HG02884 (cell line): ENCODE data around the gene PPP1R36.
"Not testable (repeated sequence)": the region's sequence is repeated elsewhere in the genome, so short reads cannot be mapped to it uniquely, and the experiment has no call there.

Experiments used
- ATAC-seq: cut with Tn5 transposase; IDR thresholded peaks from one replicate; pipeline ENCODE4 v1.9.1; 2021; ENCODE audit warnings: mild to moderate bottlenecking, moderate library complexity; ENCODE audit not compliant: unreplicated experiment

The PPP1R36 gene

DNA sequence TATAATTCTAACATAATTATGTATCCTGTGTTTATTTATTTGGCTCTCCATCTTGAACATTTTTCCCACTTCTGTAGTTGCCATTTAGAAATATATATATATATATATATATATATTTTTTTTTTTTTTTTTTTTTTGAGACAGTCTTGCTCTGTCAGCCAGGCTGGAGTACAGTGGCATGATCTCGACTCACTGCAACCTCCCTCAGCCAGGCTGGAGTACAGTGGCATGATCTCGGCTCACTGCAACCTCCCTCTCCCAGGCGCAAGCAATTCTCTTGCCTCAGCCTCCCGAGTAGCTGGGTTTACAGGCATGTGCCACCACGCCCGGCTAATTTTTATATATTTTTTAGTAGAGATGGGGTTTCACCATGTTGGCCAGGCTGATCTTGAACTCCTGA, 32.1 kb upstream of the PPP1R36 start:
- not testable (repeated sequence) for ATAC-seq

DNA sequence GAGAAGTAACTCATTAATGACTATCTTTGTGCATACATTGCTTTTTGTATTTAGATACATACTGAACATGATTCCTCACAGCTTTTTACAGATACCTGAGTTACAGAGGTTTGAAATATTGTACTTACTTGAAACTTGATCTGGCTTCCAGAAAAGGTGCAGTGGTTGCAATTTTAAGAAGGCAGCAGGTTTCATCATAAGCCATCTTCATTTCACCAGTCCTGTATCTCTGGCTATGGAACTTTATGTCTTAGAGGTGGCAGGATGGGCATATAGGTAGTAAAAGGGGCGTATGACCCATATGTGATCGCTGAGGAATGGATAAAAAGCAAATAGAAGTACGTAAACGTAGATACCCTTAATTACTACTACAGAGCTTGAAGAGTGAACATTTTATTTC, 31.5 kb upstream of the PPP1R36 start:
- ATAC-seq = no peak

DNA sequence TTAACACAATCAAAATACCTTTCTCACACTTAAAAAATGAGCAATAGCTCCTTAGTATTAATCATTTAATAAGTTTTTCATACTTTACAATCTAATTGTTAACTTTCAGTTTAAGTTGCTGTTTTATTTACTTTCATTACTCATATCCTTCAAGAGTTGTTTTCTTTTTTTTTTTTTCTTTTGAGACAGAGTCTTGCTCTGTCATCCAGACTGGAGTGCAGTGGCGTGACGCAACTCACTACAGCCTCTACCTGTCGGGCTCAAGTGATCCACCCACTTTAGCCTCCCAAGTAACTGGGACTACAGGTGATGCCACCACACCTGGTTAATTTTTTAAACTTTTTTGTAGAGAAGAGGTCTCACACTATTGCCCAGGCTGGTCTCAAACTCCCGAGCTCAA, 29.1 kb upstream of the PPP1R36 start:
- ATAC-seq = no peak

DNA sequence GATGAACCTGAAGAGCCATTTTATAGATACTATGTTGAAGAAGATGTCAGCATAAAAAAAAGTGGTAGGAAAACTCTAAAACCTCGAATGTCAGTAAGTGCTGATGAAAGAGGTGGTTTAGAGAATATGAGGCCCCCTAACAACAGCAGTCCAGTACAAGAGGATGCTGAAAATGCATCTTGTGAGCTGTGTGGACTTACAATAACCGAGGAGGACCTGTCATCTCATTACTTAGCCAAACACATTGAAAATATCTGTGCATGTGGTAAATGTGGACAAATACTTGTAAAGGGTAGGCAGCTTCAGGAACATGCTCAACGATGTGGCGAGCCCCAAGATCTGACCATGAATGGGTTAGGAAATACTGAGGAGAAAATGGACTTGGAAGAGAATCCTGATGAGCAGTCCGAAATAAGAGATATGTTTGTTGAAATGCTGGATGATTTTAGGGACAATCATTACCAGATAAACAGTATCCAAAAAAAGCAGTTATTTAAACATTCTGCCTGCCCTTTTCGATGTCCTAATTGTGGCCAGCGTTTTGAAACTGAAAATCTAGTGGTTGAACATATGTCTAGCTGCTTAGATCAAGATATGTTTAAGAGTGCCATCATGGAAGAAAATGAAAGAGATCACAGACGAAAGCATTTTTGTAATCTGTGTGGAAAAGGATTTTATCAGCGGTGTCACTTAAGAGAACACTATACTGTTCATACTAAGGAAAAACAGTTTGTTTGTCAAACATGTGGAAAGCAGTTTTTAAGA, 27.0 kb upstream of the PPP1R36 start:
- no peak for ATAC-seq

DNA sequence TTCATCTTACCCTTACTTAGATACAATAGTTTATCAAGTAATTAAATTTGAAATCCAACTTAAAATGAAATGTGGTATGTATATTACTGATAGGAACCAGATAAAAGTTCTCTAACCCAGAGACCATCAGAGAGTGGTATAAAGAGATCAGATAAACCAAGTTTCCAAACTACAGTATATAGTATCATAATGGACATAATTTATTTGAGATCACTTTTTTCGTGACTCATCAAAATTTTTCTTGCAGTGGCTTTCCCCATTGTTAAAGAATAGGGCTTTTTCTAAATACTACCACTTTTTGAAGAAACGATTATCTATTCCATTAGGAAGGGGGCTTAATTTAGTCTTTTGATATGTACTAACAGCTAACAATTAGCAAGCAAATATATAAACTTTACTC, 24.4 kb upstream of the PPP1R36 start:
- ATAC-seq = no peak

DNA sequence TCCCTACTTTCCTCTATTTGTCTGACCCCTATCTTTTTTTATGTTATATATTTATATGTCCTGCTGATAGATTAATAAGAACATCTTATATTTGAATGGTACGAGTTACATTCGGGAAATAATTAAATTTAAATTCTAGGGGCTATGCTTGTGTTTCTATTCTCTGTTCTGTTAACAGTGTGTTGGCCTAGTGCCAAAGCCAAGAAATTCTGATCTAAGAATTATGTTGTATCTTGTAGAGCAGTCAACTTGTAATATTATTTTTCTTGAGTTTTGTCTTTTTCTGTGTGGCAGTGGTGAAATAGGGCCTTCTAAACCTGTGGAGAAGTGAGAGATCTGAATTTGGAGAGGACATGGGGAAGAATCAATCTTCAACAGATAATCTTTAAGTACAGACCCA, 18.2 kb upstream of the PPP1R36 start:
- ATAC-seq = no peak

DNA sequence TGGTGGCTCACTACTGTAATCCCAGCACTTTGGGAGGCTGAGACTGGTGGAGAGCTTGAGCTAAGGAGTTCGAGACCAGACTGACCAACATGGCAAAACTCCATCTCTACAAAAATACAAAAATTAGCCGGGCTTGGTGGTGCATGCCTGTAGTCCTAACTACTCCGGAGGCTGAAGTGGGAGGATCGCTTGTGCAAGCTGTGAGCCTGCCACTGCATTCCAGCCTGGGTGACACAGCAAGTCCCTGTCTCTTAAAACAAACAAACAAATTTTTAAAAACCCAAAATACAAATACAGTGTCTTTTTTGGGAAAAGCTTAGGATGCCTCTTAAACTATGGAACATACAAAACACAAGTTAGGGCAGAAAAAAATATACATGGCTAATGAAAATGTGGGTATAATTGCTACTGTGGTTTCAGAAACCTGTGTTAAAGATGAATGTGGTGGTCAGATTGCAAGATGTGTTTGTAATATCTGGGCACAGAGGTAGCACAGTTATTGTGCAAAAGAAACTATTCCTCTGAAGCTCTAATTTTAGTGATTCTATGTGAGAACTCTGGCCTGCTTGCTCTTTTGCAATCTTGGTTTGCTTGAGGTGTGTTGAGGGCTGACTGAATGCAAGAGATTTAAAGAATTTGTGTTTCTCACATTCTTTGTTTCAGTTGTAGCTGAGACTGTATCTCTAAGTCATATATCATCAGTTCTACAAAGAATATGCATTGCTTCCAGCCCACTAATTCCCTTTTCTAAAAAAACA, 13.1 kb upstream of the PPP1R36 start:
- no peak for ATAC-seq

DNA sequence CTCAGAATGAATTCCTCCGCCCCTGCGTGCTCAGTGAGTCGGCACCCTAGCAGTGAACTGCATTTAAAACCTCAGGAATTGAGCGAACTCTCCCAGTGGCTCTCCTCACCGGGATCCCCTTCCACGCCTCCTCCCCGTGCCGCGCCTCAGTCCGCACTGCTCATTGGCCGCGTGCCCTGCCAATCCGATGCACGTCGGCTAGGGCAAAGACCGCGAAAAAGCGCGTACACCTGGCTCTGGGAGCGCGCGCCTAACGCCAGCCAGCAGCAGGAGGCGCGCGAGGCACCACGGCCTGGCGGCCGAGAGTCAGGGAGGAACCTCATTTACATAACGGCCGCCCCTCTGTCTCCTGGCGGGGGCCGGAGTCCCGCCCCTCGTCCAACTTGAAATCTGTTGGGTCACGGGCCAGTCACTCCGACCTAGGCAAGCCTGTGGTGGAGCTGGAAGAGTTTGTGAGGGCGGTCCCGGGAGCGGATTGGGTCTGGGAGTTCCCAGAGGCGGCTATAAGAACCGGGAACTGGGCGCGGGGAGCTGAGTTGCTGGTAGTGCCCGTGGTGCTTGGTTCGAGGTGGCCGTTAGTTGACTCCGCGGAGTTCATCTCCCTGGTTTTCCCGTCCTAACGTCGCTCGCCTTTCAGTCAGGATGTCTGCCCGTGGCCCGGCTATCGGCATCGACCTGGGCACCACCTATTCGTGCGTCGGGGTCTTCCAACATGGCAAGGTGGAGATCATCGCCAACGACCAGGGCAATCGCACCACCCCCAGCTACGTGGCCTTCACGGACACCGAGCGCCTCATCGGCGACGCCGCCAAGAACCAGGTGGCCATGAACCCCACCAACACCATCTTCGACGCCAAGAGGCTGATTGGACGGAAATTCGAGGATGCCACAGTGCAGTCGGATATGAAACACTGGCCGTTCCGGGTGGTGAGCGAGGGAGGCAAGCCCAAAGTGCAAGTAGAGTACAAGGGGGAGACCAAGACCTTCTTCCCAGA, 9.3 kb upstream of the PPP1R36 start, which contains the start of gene HSPA2:
TSS of gene HSPA2 (plus strand) at position 534 of the 995 bp plus-strand sequence. CDS start at position 643, 109 bp downstream.
- ATAC-seq = peak; percentile 93

DNA sequence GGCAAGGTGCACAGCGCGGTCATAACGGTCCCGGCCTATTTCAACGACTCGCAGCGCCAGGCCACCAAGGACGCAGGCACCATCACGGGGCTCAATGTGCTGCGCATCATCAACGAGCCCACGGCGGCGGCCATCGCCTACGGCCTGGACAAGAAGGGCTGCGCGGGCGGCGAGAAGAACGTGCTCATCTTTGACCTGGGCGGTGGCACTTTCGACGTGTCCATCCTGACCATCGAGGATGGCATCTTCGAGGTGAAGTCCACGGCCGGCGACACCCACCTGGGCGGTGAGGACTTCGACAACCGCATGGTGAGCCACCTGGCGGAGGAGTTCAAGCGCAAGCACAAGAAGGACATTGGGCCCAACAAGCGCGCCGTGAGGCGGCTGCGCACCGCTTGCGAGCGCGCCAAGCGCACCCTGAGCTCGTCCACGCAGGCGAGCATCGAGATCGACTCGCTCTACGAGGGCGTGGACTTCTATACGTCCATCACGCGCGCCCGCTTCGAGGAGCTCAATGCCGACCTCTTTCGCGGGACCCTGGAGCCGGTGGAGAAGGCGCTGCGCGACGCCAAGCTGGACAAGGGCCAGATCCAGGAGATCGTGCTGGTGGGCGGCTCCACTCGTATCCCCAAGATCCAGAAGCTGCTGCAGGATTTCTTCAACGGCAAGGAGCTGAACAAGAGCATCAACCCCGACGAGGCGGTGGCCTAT, 8.3 kb upstream of the PPP1R36 start:
- ATAC-seq = no peak

DNA sequence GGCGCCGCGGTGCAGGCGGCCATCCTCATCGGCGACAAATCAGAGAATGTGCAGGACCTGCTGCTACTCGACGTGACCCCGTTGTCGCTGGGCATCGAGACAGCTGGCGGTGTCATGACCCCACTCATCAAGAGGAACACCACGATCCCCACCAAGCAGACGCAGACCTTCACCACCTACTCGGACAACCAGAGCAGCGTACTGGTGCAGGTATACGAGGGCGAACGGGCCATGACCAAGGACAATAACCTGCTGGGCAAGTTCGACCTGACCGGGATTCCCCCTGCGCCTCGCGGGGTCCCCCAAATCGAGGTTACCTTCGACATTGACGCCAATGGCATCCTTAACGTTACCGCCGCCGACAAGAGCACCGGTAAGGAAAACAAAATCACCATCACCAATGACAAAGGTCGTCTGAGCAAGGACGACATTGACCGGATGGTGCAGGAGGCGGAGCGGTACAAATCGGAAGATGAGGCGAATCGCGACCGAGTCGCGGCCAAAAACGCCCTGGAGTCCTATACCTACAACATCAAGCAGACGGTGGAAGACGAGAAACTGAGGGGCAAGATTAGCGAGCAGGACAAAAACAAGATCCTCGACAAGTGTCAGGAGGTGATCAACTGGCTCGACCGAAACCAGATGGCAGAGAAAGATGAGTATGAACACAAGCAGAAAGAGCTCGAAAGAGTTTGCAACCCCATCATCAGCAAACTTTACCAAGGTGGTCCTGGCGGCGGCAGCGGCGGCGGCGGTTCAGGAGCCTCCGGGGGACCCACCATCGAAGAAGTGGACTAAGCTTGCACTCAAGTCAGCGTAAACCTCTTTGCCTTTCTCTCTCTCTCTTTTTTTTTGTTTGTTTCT, 7.6 kb upstream of the PPP1R36 start:
- no peak for ATAC-seq

DNA sequence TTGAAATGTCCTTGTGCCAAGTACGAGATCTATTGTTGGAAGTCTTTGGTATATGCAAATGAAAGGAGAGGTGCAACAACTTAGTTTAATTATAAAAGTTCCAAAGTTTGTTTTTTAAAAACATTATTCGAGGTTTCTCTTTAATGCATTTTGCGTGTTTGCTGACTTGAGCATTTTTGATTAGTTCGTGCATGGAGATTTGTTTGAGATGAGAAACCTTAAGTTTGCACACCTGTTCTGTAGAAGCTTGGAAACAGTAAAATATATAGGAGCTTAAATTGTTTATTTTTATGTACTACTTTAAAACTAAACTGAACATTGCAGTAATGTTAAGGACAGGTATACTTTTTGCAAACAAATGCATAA, 6.9 kb upstream of the PPP1R36 start:
- ATAC-seq = no peak

DNA sequence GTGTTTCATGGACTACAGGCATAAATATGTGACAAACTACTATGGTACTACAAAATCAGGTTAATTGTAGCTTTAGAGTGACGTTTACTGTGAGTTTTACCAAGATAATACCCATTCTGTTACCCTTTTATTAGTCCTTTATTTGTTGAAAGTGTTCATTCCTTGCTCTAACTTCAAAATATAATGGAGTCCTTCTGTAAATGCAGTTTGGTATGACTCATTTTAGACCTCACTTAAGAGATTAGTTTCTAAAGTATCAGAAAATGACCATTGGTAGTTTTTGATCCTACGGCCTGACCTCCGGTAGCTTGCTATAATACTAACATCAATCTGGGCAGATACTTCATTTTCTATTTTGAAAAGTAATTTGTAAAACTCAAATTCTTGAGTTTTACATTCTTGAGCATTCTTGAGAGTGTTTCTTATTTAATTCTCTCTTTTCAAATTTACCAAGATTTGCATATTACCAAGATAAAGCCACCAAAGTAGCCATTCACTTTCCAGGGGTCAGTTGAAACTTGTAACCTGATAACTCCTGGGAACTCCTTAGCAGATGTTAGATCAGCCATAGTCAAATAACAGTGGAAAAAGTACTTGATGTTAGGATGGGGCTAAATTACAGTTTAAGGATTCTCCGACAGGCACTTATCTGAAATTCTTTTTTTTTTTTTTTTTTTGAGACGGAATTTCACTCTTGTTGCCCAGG, 5.0 kb upstream of the PPP1R36 start:
- ATAC-seq = no peak

DNA sequence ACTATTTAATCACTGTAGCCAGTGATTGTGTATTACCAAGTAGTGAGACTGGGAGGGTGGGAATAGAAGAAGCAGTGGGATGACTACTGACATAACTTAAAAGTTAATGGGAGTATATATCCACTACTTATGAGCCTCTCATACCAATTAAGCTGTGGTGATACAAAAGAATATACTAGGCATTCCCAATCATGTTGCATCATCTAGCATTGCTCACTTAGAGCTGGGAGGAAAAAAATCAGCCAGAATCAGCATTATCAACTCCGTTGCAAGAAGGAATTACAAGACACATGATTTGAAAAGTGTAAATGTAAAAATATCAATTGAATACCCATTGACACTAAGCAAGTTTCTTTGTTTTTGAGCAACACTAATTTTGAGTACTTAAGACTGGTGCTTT, 745 bp upstream of the PPP1R36 start:
- no peak for ATAC-seq

DNA sequence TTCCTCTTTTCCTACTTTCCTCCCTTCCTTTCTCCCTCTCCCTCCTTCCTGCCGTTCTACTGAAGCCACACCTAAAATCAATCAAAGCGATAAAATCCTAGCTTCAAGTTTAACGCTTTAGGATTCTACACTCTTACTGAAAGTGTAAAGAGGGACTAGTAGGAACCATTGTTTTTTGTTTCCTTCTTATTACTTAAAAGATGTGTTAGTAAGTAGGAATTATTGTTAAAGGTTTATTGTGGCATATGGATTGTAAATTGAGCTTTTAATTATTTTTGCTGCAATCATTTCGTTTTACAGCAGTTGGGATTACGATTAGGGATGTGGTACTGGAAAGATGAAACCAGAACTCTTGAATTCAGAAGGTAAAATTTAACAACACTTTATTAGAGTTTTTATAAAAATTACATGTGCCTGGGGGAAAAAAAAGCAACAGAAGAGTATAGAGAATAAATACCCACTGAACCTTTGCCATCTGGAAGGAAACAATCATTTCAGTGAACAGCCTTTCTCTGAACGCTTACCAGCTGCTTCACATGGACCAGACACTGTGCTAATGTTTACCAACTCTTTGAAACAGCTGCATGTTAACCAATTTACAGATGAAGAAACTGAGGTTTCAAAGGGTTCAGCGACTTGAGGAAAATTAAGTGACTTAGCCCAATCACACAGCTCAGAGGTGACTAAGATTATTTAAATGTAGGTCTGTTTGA, 1.0 kb downstream of the PPP1R36 start:
- no peak for ATAC-seq

DNA sequence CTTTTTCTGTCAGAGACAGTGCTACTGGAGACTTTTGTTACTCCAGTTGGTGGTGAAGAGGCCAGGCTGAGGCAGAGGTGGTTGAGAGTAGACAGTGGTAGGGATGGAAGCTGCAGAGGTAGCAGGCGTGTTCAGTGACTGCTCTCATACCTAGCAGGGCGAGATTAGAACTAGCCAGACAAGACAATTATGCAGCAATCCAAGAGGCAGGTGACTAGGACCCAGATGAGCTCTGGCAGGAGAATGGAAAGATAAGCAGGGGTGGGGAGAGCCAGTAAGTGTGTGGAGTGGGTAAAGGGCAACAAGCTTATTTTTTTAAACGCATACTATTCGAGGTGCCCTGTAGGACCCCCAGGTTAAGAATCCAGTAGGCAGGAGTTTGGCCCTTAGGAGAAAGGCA, 4.8 kb downstream of the PPP1R36 start:
- ATAC-seq = no peak

DNA sequence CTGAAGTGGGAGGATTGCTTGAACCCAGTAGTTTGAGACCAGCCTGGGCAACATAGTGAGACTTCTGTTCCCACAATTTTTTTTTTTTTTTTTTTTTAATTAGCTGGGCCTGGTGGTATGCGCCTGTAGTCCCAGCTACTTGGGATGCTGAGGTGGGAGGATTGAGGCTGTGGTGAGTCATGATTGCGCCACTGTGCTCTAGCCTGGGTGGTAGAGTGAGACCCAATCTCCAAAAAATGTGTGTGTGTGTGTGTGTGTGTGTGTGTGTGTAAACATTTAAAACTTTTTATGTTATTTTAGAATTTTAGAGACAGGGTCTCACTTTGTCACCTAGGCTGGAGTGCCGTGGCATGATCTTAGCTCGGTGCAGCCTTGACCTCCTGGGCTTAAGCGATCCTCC, 6.8 kb downstream of the PPP1R36 start:
- no peak for ATAC-seq

DNA sequence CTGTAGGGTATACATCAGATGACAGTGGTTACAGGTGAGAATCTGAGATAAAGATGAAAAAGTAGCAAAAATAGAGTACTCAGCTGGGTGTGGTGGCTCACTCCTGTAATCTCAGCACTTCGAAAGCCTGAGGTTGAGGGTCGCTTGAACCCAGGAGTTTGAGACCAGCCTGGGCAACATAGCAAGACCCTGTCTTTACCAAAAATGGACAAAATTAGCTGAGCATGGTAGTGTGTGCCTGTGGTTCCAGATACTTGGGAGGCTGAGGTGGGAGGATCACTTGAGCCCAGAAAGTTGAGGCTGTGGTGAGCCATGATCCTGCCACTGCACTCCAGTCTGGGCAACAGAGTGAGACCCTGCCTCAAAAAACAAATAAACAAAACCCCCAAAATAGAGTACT, 8.5 kb downstream of the PPP1R36 start:
- not testable (repeated sequence) for ATAC-seq

DNA sequence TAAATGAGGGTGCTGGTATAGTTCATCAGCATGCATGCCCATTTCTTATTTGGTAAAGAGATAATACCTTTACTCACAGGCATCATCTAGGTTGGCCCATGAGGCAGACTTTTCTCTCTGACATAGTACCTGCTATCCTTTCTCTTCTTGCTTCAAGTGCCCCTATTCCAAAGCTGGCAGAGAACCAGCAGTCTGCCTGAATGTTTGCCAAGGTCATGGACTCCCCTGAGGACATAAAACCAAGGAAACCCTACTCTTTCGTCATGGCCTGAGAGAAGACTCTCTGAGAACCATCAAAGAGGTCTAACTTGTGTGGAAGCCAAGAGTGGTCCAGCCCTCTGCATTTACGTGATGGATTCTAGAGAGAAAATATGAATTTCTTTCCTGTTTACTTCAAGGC, 11.9 kb downstream of the PPP1R36 start:
- no peak for ATAC-seq
